ENCODE measurements around the gene NAPG.
"Not testable (repeated sequence)": the region's sequence is repeated elsewhere in the genome, so short reads cannot be mapped to it uniquely, and the experiment has no call there.

Gene NAPG

GRCh38 chr18:10528439-10528838, 2.6 kb downstream of the NAPG start:
- Mint-ChIP-seq H3K4me1 (peaks cover 44% of the 10 kb centered on the region), H3K9me3 (no peaks in the 10 kb centered on the region), H3K27me3 (ENCODE audit: low read depth) (no peaks in the 10 kb centered on the region), H3K4me3 (peak overlapping the region; percentile 1 to 51 (median 50)), H3K27ac (no peak overlapping the region), H3K36me3 (ENCODE audit: low read depth) (no peaks in the 10 kb centered on the region)
- TF ChIP-seq CTCF (IDR thresholded peaks at IDR 0.05; ENCODE audit: unreplicated experiment in 3 of 3): no peak

- peak overlapping the region in 2 of 3 experiments; percentile 13 to 48 for H3K4me3 Mint-ChIP-seq
- no peak overlapping the region for H3K27ac Mint-ChIP-seq
- no peak for TF ChIP-seq CTCF (IDR thresholded peaks at IDR 0.05; ENCODE audit: unreplicated experiment in 3 of 3)
- no peaks in the 10 kb centered on the region for H3K9me3 Mint-ChIP-seq
- H3K27me3 Mint-ChIP-seq (ENCODE audit: low read depth): no peaks in the 10 kb centered on the region
- peaks cover 4% of the 10 kb centered on the region for H3K36me3 Mint-ChIP-seq (ENCODE audit: low read depth)
- H3K4me1 Mint-ChIP-seq: peaks cover 37% of the 10 kb centered on the region
Observed at GRCh38 chr18:10530002-10530401, 4.2 kb downstream of the NAPG start.

GRCh38 chr18:10530852-10531251, 5.0 kb downstream of the NAPG start:
- Mint-ChIP-seq H3K4me3 (no peak overlapping the region), H3K9me3 (no peaks in the 10 kb centered on the region), H3K27me3 (ENCODE audit: low read depth) (no peaks in the 10 kb centered on the region), H3K4me1 (peaks cover 28% of the 10 kb centered on the region), H3K27ac (no peak overlapping the region), H3K36me3 (ENCODE audit: low read depth) (peaks cover 4% of the 10 kb centered on the region)
- TF ChIP-seq CTCF (IDR thresholded peaks at IDR 0.05; ENCODE audit: unreplicated experiment in 3 of 3): no peak

- no peak overlapping the region for H3K27ac Mint-ChIP-seq
- no peaks in the 10 kb centered on the region for H3K27me3 Mint-ChIP-seq (ENCODE audit: low read depth)
- H3K9me3 Mint-ChIP-seq: no peaks in the 10 kb centered on the region
- H3K4me1 Mint-ChIP-seq: peaks cover 20% of the 10 kb centered on the region
- H3K36me3 Mint-ChIP-seq (ENCODE audit: low read depth): peaks cover 15% of the 10 kb centered on the region
- H3K4me3 Mint-ChIP-seq: no peak overlapping the region
- TF ChIP-seq CTCF (IDR thresholded peaks at IDR 0.05; ENCODE audit: unreplicated experiment in 3 of 3): no peak
Observed at GRCh38 chr18:10533111-10533510, 7.3 kb downstream of the NAPG start.

GRCh38 chr18:10536280-10536679, 10.5 kb downstream of the NAPG start:
- no peaks in the 10 kb centered on the region for H3K27me3 Mint-ChIP-seq (ENCODE audit: low read depth)
- no peak overlapping the region for H3K4me3 Mint-ChIP-seq
- H3K9me3 Mint-ChIP-seq: no peaks in the 10 kb centered on the region
- peaks cover 45% of the 10 kb centered on the region for H3K36me3 Mint-ChIP-seq (ENCODE audit: low read depth)
- H3K27ac Mint-ChIP-seq: no peak overlapping the region
- H3K4me1 Mint-ChIP-seq: no peaks in the 10 kb centered on the region
- no peak for TF ChIP-seq CTCF (IDR thresholded peaks at IDR 0.05; ENCODE audit: unreplicated experiment in 3 of 3)

GRCh38 chr18:10537765-10538164, 11.9 kb downstream of the NAPG start:
- H3K27ac Mint-ChIP-seq: no peak overlapping the region
- H3K4me1 Mint-ChIP-seq: no peaks in the 10 kb centered on the region
- TF ChIP-seq CTCF (IDR thresholded peaks at IDR 0.05; ENCODE audit: unreplicated experiment in 3 of 3): no peak
- no peak overlapping the region for H3K4me3 Mint-ChIP-seq
- H3K36me3 Mint-ChIP-seq (ENCODE audit: low read depth): peaks cover 56% of the 10 kb centered on the region
- H3K9me3 Mint-ChIP-seq: no peaks in the 10 kb centered on the region
- no peaks in the 10 kb centered on the region for H3K27me3 Mint-ChIP-seq (ENCODE audit: low read depth)

- H3K27ac Mint-ChIP-seq; H3K4me1 Mint-ChIP-seq; H3K27me3 Mint-ChIP-seq (ENCODE audit: low read depth); H3K9me3 Mint-ChIP-seq; H3K4me3 Mint-ChIP-seq: not testable (repeated sequence)
- peaks cover 63% of the 10 kb centered on the region for H3K36me3 Mint-ChIP-seq (ENCODE audit: low read depth)
Observed at GRCh38 chr18:10539124-10539523, 13.3 kb downstream of the NAPG start.
